ENCODE data around the gene COA3. TPM values are rescaled to one million over a fixed set of nuclear protein-coding genes. Genes with fewer than 3 reads are reported as not detected.

The COA3 gene
- total and polyA plus RNA-seq, 2 donors (not counting 1 experiment from before 2014, with no cell fraction given): 18.5 to 32.1 TPM

- intact Hi-C loops (cut with micrococcal nuclease): loop anchor here (1.0 to 10.0 kb wide), 3 partner anchors 91 to 495 kb away; partner anchors contain the start of gene RPL27
Measured at GRCh38 chr17:42843358-42843934, 44.9 kb upstream of the COA3 start.

More at GRCh38 chr17:42843358-42843934, 44.9 kb upstream of the COA3 start:
- no peak overlapping the region for H3K4me3 ChIP-seq (ENCODE audit: control extremely low read depth in 1 of 5, extremely low read depth in 1 of 5, insufficient read depth in 1 of 5, low read depth in 2 of 5, low read length in 4 of 5)
- Mint-ChIP-seq H3K27ac (no peak overlapping the region), H3K4me1 (no peaks in the 10 kb centered on the region), H3K27me3 (no peaks in the 10 kb centered on the region), H3K9me3 (ENCODE audit: insufficient read depth) (no peaks in the 10 kb centered on the region), H3K4me3 (no peak overlapping the region)
- WGBS (ENCODE audit: insufficient coverage): 88% methylated on average over 1 of the region's 6 CpGs
- POLR2A ChIA-PET: no interaction called here
- peaks cover 9 to 68% of the 10 kb centered on the region in 2 experiments for H3K36me3 ChIP-seq (replicated peaks in 1 of 2; ENCODE audit: control extremely low read depth in 1 of 2, control insufficient read depth in 1 of 2, extremely low read depth in 1 of 2, insufficient read depth in 2 of 2, low read length in 1 of 2)
- peak; percentile 49 for ATAC-seq (ENCODE audit: low read depth)
- no peaks in the 10 kb centered on the region for H3K27me3 ChIP-seq (replicated peaks in 1 of 4; ENCODE audit: control extremely low read depth in 1 of 4, control insufficient read depth in 3 of 4, insufficient read depth in 4 of 4, low read length in 3 of 4)
- H3K9ac ChIP-seq (ENCODE audit: low read length): no peak overlapping the region
- H3K4me2 ChIP-seq (replicated peaks; ENCODE audit: low read depth, low read length, poor library complexity, severe bottlenecking): no peak overlapping the region
- H3K79me2 ChIP-seq (ENCODE audit: control insufficient read depth, insufficient read depth, low read length): peaks cover 3% of the 10 kb centered on the region
- H3K4me1 ChIP-seq (ENCODE audit: control insufficient read depth in 2 of 2, insufficient read depth in 2 of 2, low read length in 2 of 2): no peaks in the 10 kb centered on the region
- peak; percentile 60 for DNase-seq
- TF ChIP-seq CTCF (IDR thresholded peaks at IDR 0.05) (peak; percentile 67), EZH2 (IDR thresholded peaks at IDR 0.05; ENCODE audit: borderline replicate concordance, insufficient read depth, low read depth, low read length, poor library complexity, severe bottlenecking) (no peak)
- CTCF ChIA-PET: interaction anchor here (0.7 to 3.7 kb wide), 9 partner anchors 10 to 496 kb away, joined by 3 to 30 read pairs (median 5); partner anchors contain the start of genes BECN1, PSME3 and RPL27
- H4K20me1 ChIP-seq (ENCODE audit: control insufficient read depth, insufficient read depth, low read length, poor library complexity, severe bottlenecking): no peaks in the 10 kb centered on the region
- no peak overlapping the region for H2AFZ ChIP-seq (ENCODE audit: insufficient read depth, low read depth, low read length, poor library complexity, severe bottlenecking)
- H3K9me3 ChIP-seq (ENCODE audit: control extremely low read depth in 1 of 3, control insufficient read depth in 2 of 3, insufficient read depth in 1 of 3, low read length in 2 of 3): no peaks in the 10 kb centered on the region
- no peak overlapping the region for H3K27ac ChIP-seq (ENCODE audit: low read length in 2 of 2)
